Fibroblast of villous mesenchyme (primary cell): ENCODE results near the gene ENTPD6. TPM values are rescaled to one million over a fixed set of nuclear protein-coding genes. Genes with fewer than 3 reads are reported as not detected.
"Not testable (repeated sequence)": the region's sequence is repeated elsewhere in the genome, so short reads cannot be mapped to it uniquely, and the experiment has no call there.

Source experiments
- DNase-seq: peaks from one replicate; pipeline ENCODE4 v3.0.0-alpha.2; 2010; ENCODE audit warnings: low read depth
- H3K4me3 ChIP-seq: 2 replicates; pipeline ENCODE4 v1.5.1; 2011; ENCODE audit warnings: low read depth, mild to moderate bottlenecking, low read length
- total RNA-seq: library from RNA; depleted of rRNA; stranded (reverse); fragments of >200 nt; gene quantifications from 2 replicates; pipeline ENCODE4 v1.2.3, GENCODE V29; 2012
- TF ChIP-seq, protein P1 (sequence below): IDR thresholded peaks from 2 replicates; pipeline ENCODE4 v1.5.1; 2012; ENCODE audit warnings: low read depth, mild to moderate bottlenecking, low read length; ENCODE audit not compliant: insufficient read depth

The ENTPD6 gene
- total RNA-seq, 1 donor, result 38.4 TPM

DNA sequence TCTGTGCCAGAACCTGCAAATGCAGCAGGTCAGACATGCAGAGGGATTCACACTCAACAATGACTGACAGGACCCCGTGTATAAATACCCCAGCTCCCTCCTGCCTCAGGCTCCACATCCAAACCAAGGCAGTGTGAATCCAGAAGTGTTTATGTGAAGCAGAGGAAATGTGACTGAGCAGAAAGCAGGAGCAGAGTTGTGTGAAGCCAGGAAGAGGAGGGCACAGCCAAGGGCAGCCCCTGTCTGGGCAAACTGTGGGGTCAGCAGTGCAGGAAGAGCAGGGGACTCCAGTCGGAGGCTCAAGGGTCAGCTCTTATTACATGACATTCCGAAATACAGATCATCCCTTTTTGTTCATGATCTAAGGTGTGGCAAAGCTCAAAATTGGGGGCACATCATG lies 19.3 kb upstream of the ENTPD6 start:
- TF ChIP-seq, protein P1, sequence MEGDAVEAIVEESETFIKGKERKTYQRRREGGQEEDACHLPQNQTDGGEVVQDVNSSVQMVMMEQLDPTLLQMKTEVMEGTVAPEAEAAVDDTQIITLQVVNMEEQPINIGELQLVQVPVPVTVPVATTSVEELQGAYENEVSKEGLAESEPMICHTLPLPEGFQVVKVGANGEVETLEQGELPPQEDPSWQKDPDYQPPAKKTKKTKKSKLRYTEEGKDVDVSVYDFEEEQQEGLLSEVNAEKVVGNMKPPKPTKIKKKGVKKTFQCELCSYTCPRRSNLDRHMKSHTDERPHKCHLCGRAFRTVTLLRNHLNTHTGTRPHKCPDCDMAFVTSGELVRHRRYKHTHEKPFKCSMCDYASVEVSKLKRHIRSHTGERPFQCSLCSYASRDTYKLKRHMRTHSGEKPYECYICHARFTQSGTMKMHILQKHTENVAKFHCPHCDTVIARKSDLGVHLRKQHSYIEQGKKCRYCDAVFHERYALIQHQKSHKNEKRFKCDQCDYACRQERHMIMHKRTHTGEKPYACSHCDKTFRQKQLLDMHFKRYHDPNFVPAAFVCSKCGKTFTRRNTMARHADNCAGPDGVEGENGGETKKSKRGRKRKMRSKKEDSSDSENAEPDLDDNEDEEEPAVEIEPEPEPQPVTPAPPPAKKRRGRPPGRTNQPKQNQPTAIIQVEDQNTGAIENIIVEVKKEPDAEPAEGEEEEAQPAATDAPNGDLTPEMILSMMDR, result no peak
- H3K4me3 ChIP-seq, result no peak overlapping the region
- DNase-seq, result no peak

DNA sequence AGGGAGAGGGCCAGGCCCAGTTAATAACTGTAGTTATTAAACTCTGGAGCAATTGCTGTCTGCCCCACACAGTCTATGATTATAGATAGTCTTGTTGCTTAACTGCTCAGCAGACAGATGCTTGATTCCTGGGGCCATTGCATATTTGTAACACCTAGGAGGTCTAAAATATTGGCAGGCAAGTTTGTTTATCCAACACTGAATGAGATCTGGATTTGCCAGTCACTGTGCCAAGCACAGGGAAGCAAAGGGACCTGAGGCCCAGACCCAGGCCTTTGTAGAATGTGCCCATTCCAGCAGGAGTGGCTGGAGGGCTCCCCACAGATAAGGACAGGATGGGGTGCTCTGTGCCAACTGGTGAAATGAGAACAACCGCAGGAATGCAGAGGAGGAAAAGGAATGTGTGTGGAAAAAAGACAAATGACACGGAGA lies 17.6 kb upstream of the ENTPD6 start:
- H3K4me3 ChIP-seq, result no peak overlapping the region
- DNase-seq, result no peak
- TF ChIP-seq, protein P1, result no peak

DNA sequence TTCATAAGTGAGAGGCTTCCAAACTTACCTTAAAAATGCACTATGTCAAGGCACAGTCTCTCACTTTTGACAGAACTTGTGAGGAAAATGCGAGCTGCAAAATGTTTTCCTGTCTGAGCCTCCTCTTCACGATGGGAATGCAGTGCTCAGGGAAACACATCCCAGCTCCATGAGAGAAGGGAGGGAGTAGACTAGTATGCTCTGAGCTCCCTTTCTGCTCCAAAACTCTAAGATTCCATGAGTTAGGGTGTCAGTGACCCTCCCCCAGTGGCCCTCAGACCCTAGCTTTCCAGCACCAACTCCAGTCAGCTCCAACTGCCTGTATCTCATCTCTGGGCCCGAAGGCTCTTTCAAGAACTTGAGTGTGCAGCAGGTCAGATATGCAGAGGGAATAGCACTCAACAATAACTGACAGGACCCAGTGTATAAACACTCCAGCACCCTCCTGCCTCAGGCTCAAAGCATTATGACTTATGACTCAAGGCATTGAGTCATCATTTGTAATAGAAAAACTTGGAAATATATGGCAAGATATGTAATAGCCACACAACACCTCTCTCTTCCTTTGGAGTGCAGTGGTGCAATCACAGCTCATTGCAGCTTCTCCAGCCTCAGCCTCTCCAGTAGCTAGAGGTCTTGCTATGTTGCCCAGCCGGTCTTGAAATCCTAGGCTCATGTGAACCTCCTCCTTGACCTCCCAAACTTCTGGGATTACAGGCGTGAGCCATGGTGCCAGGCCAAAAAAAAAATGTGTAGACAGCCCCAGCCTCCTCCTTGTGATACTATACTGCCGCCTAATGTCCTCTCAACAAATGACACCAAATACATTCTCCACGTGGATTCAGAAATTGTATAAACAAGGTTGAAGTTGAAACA lies 16.7 kb upstream of the ENTPD6 start:
- TF ChIP-seq, protein P1, result peak; percentile 88
- peak; percentile 82 for DNase-seq
- H3K4me3 ChIP-seq, result no peak overlapping the region

GRCh38 chr20:25179439-25180089 lies 15.9 kb upstream of the ENTPD6 start:
- no peak overlapping the region for H3K4me3 ChIP-seq
- DNase-seq, result no peak
- TF ChIP-seq, protein P1, result no peak

GRCh38 chr20:25184391-25184790 lies 11.1 kb upstream of the ENTPD6 start:
- not testable (repeated sequence) for DNase-seq

DNA sequence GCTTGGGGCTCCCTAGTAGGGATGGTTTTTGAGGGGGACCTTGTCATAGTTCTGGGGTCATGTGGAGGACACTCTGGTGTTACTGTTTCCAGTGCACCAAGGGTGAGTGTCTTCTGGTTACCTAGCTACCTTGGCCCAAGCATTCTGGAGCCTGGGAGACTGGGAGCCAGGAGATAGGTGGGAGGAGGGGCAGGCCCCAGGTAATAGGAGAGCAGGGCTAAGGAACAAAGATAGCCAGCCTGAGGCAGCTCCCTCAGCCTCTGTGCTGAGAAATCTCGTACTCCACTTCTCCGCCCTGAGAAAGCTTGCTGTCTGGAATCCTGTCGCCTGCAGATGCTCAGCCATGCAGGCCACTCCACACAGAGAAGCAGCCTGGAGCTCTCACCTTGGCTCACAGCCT lies 8.3 kb upstream of the ENTPD6 start:
- TF ChIP-seq, protein P1, result no peak
- no peak for DNase-seq
- H3K4me3 ChIP-seq, result no peak overlapping the region

More at GRCh38 chr20:25184391-25184790, 11.1 kb upstream of the ENTPD6 start:
- not testable (repeated sequence) for H3K4me3 ChIP-seq

GRCh38 chr20:25187635-25188034 lies 7.9 kb upstream of the ENTPD6 start:
- H3K4me3 ChIP-seq, result no peak overlapping the region
- DNase-seq, result no peak
- TF ChIP-seq, protein P1, result no peak
